ENCODE results near the gene BLOC1S1.

BLOC1S1 gene

DNA sequence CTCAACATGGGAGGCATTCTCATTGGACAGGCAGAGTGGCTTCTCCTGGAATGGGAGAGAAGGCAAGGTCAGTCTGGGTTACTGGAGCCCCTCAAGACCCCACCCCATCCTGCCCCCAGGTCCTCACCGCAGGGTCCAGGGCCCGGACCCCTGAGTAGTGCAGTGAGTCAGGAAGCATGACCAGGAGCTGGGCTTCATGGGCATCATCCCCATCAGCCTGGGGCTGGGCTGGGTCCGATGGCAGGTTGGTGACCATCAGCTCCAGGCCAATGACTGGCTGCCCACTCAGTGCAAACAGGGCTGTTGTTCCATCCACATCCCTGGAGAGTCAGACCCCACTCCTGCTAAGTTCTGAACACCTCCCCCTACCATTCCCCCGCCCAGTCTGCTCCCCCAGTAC lies 21.2 kb upstream of the BLOC1S1 start:
- no peak for DNase-seq (ENCODE audit: low read depth)

DNA sequence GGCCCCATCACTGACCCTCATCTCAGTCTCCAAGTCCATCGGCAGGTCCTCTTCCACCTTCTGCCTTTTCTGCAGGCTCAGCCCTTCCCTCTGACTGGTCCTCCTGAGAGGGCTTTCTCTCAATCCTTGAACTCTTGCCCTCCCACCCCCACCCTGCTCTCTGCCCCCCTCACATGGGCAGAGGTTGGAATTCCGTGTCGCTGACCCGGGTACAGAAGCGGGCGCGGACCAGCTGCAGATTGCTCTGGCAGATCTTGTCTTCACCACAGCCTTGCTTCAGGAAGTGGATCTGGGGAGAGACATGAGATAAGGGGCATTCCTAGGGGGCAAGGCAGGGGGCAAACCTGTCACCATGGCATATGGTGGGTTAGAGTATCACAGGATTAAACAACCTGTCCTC lies 20.5 kb upstream of the BLOC1S1 start:
- no peak for DNase-seq (ENCODE audit: low read depth)

DNA sequence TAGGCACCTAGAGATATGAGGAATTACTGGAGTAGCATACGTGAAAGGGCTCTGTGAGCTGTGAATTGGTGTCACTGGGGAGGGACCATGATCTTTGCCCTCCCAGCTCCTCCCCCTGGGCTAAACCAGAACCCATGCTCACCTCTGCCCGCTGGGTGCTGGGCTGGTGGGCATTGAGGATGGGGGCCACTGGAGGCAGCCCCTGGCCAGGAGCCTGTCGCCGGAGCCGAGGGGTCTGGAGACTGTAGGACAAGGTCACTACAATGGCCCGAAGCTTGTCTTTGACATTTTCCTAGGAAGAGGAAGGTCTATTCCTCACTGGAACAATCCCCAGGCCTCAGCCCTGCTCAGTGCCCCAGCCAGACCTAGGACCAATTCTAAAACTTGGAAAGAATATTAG lies 19.7 kb upstream of the BLOC1S1 start:
- DNase-seq (ENCODE audit: low read depth) = no peak

DNA sequence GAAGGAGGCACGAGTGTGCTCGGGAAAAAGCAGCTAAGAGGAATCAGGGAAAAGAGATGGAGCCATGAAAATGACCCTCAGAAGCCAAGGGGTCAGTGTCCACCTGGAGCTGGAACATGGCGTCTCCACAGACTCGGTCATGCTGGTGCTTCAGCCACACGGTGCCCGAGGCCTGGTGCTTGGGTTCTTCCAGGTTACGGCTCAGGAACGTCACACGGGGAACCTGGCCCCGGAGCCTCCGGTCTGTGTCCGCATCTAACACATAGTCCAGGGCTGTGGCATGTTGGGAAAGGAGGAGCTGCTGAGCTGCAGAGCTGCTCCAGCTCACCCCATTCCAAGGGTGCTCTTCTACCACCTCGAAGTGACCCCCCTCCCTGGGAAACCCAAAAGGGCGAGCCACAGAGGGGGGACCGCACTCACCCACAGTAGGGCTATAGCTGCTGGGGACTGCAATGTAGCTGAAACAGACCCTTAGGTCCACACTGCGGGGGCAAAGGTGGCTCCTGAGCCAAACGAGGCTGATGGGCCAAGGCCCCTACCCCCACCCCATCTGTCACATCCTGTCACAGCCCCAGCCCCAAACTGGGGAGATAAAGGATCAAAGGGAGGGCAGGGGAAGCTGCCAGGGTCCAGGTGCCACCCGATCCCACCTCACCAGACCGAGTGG lies 18.9 kb upstream of the BLOC1S1 start:
- DNase-seq (ENCODE audit: low read depth) = no peak

DNA sequence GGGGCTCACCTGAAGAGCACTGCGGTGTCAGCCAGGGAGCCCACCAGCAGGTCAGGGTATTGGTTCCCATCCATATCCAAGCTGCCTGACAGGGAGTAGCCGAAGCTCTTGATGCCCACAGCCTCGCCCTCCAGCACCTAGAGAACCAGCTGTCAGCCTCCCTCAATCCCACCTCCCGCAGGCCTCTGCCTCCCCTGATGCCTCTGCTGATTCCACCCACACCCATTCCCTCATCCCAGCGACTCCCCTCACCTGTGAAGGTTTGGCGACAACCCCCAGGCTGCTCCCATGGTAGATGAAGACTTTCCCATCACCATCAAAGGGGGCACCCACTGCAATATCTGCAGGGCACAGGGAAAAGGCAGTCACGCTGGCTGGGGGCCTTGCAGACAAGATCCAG lies 18.2 kb upstream of the BLOC1S1 start:
- no peak for DNase-seq (ENCODE audit: low read depth)

DNA sequence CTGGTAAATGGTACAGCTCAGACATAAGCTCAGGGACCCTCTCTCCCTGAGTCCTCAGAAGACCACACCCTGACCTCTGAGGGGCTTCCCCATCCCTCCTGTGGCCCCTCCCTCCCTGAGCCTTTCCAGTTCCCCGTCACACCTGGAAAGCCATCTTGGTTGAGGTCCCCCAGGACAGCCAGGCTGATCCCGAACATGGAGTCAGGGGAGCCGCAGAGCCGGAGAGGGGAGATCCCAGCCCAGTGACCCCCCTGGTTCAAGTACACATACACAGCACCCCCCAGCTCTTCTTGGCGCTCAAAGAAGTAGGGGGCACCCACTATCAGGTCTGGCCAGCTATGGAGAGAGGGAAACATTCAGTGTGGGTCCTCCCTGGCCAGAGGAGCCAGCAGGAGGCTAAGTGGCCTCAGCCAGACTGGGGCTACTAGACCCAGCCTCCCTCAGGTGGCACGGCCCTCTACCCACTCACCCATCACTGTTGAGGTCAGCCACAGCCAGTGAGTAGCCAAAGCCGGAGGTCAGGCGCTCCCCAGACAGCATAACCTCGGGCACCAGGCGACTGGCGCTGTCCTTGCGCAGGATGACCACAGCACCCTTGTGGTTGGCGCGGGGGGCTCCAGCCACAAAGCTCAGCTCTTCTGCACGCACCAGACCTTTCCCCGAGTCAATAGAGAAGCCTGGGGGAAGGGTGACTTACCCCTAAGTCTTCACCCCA lies 17.4 kb upstream of the BLOC1S1 start:
- DNase-seq (ENCODE audit: low read depth) = no peak

DNA sequence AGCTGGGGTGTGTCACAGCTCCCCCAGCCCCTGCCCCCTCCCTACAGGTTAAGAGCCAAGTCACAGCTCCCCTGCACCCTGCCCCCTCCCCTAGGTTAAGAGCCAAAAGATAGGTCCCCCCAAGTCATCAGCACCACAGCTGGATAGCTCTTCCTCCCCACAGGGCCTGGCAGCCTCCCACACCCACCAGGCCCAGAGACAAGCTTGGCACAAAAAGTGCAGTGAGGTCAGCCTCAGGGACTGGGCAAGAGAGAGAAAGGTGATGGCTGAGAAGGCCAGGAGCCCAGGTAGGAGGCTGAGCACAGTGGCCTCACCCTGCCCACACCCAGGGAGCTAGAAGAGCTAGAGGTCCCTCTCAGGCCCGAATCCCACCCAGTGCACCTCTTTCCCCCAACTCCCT lies 16.9 kb upstream of the BLOC1S1 start:
- DNase-seq (ENCODE audit: low read depth) = no peak

DNA sequence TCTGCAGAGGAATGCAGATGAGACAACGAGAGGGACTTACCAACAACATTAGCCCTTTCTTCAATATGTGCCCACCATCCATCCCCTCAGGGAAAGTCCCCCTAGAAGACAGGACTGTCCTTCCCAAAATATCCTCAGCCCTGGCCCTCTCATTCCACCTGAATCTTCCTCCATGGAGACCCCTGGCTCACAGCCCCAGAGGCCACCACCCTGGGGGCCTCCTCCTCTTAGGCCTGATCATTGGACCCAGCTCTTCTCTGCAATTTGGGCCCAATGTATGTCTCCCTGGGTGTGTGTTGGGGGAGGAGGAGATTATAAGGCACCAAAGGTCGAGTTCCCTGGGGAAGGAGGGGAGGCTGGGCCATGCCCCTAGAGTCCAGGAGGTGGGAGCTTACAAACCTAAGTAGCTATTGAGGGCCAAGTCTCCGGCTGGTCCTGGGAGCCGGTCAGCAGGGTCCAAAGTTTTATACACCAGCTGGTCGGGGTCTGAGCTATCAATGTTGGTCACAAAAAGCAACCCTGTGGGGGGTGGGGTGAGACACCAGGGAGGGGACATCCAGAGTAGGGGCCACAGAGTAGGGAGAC lies 16.3 kb upstream of the BLOC1S1 start:
- DNase-seq (ENCODE audit: low read depth) = no peak

DNA sequence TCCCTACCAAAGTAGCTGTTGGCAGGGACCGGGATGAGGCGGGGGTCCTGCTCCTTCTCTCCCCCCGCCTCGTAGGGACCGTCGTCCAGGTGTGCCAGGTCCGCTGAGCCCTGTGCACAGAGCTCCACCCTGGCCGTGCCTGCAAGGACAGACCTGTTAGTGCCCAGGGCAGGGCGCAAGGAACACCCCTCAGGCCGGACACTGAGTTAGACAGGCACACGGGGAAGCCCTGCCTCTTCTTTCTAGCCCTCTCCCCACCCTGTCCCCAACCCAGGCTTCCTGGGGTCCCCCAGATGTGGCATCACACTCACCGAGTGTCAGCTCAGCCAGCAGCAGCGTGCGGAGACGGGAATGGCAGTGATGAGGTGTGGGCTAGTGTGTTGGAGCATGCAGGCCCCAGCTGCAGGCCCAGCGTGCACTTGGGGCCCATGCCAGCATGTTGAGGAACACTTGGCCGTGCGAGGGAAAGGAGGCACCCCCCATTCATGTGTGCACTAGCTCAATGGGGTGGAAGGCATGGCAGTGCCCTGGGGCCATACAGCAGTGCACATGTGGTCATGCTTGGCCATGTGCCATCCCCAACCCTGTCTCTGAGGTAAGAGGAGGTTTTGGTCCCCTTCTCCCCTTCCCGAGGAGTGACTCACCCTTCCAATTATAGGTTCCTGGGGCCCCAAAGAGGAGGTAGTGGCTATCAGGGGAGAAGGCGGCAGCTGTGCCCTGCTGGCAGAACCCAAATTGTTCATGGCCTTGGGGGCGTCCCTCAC lies 15.4 kb upstream of the BLOC1S1 start:
- no peak for DNase-seq (ENCODE audit: low read depth)

DNA sequence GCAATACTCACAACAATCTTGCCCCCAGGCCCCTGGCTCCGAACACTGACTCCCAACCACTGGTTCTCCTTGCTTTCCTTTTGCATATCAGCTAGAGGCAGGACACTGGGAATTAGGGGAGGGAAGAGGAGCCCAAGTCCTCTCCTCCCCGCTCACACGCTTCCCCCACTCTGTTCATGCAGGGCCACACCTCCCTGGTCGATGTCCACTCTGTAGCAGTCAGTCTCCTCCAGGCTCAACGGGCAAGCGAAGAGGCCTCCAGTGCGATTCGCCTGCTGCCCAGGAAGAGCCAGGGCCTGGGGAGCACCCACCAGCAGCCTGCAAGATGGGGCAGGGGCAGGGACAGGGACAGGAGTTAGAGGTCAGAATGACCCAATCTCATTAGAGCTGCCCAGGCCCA lies 13.0 kb upstream of the BLOC1S1 start:
- DNase-seq (ENCODE audit: low read depth) = no peak

DNA sequence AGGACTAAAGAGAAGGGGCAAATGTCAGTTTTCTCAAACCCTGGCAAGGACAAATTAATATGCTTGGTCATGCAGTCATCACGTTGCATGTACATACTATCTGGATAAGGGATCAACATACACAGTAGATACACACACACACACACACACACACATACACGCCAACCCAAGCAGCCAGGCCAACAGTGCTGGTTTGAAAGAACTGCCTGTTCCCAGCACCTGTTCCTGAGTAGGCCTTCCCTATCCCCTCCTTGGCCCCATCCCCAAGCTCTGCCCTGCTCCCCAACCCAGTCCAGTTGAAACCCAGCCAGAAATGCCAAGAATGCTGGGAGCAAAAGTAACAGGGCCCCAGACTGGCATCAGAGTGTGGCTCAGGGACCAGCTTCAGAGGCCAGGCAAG lies 12.6 kb upstream of the BLOC1S1 start:
- DNase-seq (ENCODE audit: low read depth) = no peak

DNA sequence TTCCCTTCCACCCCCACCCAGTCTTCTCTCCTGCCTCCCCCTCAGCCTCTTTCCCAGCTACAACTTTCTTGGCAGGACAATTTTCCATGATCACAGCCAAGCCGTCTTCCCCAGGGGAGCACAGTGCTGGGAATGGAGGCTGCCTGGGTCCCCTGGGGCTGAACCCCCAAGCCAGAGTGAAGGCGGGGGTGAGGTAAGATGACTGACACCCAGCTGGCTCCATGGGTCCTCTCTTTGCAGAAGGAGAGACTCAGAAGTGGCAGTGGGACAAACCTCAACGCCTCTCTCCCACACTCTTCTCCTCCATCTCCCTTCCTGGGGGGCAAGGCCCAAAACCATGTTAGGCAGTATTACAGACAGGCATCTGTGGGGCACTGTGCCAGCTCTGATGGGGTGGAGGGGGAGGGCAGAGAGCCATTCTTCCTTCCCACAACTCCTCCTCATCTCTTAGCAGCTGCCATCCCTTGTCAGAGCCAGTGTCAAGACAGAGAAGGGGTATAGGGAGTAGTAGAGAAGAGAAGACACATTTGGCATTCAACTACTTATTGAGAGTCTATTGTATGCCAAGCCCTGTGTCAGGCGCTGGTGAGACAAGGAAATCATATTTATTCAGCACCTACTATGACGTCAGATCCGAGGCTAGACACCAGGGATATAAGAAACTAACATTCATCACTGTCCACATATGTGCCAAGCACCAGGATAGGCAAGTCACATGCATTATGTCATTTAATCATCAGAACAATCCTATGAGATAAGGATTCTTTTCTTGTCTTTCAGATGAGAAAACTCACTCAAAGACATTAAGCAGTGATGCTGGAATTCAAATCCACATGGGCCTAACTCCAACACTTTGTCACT lies 11.7 kb upstream of the BLOC1S1 start:
- no peak for DNase-seq (ENCODE audit: low read depth)

DNA sequence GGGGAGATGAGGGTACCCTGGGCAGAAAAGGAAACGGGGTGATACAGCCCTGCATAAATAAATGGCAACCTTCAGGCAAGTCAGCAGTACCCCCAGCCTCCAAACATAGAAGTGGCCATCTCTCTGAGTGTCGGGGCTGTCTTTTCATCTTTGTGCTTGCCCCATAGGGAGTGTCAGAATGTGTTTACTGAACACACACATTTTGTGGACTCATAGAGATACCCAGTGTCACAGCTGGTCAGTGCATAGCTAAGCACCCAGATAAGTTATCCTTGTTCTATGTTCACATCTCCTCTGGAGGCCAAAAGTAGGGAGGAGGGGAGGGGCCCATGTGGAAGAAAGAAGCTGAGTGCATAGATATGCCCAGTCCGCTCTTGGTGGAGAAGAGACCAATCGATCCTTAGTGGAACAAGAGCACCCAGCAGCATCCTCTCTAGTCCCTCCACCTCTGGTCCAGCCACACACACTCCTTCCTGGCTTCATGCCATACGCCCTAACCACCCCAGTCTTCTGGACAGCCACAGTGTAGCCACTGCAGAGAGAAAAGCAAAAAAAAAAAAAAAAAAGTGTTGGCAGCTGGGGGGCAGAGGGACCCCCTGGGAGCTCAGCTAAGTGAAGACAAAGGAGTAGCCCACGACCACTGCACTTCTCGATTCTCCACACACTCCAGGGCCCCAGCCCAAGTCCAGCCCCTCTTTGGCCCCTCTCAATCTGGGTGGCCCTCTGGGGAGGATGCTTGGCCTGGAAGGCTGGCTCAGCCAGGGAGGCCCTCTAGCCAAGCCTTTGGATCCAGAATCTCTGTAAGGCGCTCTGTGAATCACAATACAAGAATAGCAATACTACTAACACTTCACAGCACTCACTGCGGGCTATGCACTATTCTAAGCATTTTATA lies 10.8 kb upstream of the BLOC1S1 start:
- no peak for DNase-seq (ENCODE audit: low read depth)

DNA sequence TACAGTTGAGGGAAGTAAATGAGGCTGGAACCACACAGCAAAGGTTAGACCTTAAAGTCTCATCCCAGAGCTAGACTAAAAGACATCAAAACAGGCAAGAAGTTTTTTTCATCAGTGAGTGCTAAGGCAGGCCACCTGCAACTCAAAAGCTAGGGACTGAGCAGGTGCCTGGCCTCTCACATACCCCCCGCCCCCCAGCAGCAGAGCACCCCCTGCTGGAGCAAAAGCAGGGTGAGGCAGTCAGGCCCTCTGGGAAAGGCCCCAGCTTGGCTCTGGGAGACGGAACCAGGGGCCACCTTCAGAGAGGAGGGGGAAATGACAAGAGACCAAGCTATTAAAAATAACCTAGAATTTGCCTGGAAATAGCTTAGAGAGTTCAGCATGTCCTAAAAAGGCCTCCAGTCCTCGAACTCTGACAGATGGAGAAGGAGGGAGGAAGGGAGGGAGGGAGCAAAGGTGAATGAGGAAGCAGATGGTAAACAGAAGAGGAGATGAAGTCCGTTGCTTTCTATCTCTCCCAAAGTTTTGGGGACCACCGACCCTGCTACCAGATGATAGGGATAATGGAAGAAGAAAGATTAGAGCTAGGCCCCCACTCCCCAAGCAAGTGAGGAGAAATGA lies 10.0 kb upstream of the BLOC1S1 start:
- DNase-seq (ENCODE audit: low read depth) = no peak

DNA sequence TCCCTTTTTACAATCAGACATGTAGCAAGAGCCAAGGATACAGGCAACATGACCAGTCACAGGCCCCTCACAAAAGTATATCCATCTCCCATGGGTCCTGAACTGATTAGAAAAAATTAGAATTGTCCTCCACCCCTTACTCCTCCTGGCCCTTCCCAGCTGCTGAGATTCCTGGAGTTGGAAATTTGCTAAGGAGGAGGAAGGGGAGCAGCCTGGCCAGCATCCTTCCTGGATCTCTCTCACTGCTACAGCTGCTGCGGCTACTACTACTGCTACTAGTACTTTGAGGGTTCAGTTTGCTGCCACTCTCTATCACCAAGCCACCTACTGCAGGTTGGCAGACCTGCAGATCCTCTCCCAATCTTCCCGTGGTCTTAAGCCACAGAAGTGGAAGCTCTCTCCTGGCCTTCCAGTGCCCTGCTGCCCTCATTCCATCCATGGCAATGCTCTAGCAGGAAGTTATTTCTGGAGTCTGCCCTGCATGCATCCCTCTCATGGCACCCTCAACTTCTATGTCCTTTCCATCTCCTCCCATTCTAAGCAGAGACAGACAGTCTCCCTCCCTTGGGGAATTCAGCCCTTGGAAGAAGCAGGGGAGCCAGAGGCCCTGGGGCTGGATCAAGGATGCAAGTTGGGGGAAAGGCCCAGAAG lies 9.2 kb upstream of the BLOC1S1 start:
- DNase-seq (ENCODE audit: low read depth) = no peak

DNA sequence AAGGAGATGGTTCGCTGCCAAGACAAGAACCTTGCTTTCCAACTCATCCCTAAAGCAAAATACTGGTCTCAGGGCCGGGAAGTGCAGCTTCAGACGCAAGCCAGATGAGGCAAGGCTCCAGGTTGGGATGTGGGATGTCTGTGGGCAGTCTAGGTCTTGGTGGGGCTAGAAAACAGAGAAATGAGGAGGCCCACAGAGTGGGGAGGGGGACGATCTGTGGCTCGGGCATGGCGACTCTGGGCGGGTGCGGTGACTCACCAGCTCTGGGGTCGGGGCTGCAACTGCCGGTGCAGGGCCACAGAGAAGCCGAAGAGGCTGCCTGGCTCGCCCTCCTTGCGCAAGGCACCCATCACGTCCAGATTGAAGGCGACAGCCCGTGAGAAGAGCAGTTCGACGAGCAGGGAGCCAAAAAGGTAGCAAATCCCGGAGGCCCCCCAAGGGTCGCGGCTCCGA lies 8.6 kb upstream of the BLOC1S1 start:
- DNase-seq (ENCODE audit: low read depth) = no peak

DNA sequence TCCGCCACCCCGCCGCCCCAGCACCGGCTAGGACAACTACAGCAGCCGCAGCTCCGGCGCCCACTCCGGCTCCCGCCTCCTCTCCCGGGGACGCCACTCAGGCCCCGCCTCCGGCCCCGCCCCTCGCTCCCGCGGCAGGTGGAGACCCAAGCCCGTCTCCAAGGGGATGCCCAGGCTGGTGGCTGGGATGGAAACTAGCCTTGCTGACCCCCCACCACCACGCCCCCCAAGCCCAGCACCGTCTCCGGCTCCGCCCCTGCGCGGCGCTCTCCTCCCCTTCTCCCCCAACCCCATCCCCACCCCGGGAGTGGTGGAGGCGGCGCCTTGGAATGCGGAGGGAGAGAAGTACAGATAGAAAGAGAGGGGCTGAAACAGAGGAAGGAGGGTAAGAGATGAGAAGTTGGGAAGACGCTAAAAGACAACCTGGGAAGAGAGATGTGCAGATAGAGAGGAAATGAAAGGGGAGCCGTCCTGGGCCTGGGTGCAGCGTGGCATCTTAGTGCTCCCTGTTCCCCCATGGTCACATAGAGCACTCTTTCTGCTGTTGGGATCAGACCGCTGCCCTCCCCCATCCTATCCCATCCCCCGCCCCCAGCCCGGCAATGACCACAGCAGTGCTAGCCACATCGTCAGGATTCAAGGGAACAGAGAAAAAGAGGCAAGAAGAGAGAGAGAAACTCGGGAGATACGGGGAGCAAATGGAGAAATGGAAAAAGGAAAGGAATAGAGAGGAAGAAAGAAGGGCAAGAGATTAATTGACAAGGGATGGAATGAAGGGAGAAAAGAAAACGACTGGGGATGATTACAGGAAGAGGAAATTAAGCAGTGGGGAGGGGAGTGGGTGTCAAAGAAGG lies 7.8 kb upstream of the BLOC1S1 start, which contains the start of gene ITGA7:
Gene ITGA7 (minus strand): TSS at position 64 of the 854 bp plus-strand sequence. CDS start 222 bp downstream, outside the sequence.
- DNase-seq (ENCODE audit: low read depth) = no peak

DNA sequence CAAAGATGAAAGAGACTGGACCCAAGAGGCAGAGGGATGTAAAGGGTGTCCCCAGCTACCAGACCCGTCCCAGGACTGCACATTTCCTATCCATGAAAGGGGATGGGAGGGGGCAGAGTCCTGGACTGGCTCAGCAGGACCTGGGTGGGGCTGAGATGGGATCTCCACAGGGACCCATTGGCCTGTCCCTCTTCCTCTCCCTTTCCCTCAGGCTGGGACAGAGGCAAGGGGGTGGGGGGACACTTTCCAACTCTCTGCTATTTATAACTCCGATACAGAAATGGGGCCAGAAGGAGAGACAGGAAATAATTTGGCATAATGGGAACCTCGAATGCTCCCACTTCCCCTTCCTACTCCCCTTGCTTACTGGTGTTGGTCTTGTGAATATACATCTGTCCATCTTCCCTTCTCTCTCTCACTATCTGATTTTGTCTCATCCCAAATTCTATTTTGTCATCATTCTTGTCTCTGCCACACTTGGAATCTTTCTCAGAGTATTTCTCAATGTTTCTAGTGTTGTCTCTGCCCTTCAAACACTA lies 7.1 kb upstream of the BLOC1S1 start:
- DNase-seq (ENCODE audit: low read depth) = no peak
